Fibroblast of upper back skin (primary cell): ENCODE data around the gene ZNF699.
"Not testable (repeated sequence)": the region's sequence is repeated elsewhere in the genome, so short reads cannot be mapped to it uniquely, and the experiment has no call there.

Source experiments
- DNase-seq: peaks from one replicate; pipeline ENCODE4 v3.0.0-alpha.2; 2013

Gene ZNF699

GRCh38 chr19:9283485-9283884, 26.2 kb downstream of the ZNF699 start:
- not testable (repeated sequence) for DNase-seq

- DNase-seq = no peak
Measured at GRCh38 chr19:9251236-9251635, 58.4 kb downstream of the ZNF699 start.

- DNase-seq = no peak
Measured at GRCh38 chr19:9250630-9251029, 59.0 kb downstream of the ZNF699 start, which contains the start of gene OR7E24. OR7E24 (plus strand) TSS chr19:9250930; CDS start chr19:9251044, 114 bp downstream.
